ENCODE data around the gene USP31.
A peak's percentile ranks its signal among the peaks of the same experiment; 100 is the strongest.
"Not testable (repeated sequence)": the region's sequence is repeated elsewhere in the genome, so short reads cannot be mapped to it uniquely, and the experiment has no call there.

The USP31 gene

DNA sequence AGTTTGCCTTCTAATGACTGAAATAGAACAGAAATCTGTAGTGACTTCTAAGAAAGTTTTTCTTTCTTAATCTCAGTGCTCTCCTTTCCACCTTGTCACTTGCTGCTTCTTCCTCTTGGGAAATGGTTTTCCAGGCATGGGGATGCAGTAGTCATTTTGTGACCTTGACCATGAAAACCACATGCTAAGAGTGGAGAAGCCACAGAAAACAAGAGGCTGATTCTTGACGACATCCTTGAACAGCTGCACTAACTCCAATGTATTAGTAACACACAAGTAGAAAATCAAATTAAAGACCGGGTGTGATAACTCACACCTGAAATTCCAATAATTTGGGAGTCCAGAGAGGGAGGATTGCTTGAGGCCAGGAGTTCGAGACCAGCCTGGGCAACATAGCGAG lies 15.5 kb upstream of the USP31 start:
- DNase-seq: no peak
- intact Hi-C loops (cut with DNase I): no loop called here

DNA sequence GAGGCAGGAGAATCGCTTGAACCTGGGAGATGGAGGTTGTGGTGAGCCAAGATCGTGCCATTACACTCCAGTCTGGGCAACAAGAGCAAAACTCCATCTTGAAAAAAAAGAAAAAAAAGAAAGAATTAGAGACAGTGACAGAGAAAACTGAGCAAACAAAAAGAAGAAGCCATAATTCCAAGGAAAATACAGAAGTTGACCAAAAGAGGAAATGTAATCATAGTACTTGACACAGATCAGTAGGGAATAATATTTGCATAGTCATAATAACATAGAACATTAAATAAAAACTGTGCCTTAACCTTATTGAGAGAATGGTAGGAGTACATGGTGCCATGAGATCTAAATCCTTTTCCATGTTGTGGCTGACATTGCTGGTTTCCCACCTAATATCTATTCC lies 14.7 kb upstream of the USP31 start:
- intact Hi-C loops (cut with DNase I): no loop called here
- no peak for DNase-seq

DNA sequence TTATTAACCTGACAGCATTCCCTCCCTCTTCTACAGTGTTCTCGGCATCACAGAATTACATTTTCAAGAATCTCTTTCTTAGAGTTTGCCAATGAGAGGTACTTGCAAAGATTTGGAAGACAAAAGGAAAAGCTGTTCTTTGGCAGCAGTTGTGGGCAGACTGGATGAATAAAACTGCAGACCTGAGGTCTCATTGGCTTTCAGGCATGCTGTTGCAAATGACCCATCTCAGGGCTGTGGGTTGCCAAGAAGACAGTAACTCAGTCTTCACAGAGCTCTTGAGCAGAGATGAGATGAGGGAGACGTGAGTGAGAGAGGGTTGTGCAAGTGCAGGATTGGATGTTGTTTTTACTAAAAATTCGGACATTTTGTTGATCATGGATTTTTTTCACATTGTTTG lies 11.3 kb upstream of the USP31 start:
- DNase-seq: peak in 2 of 42 donors; percentile 0 to 37
- intact Hi-C loops (cut with DNase I): no loop called here

DNA sequence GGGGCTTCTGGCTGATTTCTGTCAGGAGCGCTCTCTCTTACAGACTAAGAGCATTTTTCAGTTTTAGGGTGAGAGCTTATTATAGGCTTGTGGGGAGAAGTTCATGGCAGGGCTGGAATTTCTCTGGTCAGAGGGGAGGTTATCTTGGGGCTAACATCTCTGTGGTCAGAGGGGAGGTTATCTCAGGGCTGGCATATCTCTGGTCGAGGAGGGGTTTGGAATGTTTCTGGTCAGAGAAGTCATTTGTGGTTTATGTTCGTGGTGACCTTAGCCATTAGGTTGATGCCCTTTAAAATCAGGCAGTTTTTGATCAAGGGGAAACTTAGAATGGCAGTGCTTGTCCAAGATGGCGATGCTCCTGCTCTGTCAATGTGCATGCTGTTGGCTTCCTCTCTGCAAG lies 10.8 kb upstream of the USP31 start:
- intact Hi-C loops (cut with DNase I): no loop called here

DNA sequence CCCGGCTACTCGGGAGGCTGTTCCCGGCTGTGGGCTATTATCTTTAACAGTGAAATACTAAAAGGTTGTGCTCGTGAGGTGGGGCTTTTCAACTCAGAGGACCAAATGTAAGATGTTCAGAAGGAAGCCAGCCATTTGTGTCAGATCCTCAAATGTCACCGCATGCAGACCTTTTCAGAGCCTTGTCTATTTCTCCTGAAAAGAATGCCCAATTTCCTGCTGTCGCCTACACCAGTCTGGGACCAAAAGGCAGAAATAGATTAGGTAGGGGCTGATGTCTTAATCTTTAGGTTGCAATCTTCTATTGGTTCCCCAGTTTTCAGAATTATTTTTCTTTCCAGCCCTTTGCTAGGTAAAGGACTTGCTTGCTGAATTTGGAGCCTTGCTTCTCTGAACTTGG lies 8.9 kb upstream of the USP31 start:
- intact Hi-C loops (cut with DNase I): no loop called here
- DNase-seq: peak in 1 of 42 donors; percentile 22

More for the DNA sequence above, 10.8 kb upstream of the USP31 start:
- DNase-seq: peak in 2 of 42 donors; percentile 21 to 33

DNA sequence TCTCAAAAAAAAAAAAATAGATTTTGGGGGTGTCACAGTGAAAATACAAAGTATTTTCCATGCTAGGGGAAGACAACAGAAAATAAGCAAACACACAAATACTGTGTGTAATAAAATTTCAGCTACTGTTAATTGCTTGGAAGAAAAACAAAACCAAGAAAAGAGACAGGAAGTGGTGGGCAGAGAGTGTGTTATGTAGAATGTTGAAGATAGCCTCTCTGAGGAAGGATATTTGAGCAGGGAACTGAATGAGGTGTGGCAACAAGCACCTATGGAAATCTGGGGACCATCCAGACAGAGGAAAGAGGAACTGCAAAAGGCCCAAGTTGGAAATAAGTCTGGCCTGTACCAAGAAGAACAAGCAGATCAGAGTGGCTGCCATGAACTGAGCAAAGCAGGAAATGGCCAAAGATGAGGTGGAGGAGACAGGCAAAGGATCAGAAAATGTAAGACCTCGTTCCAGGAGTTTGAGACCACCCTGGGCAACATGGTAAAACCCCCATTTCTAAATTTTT lies 7.8 kb upstream of the USP31 start:
- intact Hi-C loops (cut with DNase I): no loop called here
- peak in 1 of 42 donors; percentile 14 for DNase-seq

DNA sequence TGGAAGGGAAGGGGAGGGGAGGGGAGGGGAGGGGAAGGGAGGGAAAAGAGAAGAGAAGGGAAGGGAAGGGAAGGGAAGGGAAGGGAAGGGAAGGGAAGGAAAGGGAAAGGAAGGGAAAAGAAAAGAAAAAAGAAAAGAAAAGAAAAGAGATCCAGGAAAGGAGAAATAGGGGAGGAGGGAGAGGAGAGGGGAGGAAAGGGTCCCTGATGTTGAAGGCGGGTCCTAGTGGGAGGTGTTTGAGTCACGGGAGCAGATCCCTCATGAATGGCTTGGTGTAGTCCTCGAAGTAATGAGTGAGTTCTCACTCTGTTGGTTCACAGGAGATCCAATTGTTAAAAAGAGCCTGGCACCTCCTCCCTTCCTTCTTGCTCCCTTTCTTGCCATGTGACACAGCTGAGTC lies 6.9 kb upstream of the USP31 start:
- intact Hi-C loops (cut with DNase I): no loop called here
- DNase-seq: peak in 2 of 42 donors; percentile 15 to 16

DNA sequence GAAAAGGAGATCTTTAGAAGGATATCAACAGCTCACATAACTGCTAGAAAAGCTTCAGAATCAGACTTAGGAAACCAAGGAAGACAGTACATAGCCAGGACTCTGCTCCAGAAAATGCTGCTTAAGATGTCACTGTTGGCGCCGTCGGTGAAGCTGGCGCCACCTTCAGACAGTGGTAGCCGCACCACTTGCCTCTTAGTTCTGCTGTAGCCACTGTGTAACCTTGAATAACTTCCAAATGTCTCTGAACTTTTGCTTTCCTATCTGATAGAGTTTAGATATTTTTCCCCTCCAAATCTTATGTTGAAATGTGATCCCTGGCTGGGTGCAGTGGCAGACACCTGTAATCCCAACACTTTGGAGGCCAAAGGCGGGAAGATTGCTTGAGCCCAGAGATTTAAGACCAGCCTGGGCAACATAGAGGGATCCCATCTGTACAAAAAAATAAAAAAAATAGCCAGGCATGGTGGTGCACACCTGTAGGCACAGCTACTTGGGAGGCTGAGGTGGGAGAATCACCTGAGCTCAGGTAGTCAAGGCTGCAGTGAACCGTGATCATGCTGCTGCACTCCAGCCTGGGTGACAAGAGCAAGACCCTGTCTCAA lies 6.3 kb upstream of the USP31 start:
- DNase-seq: peak in 3 of 42 donors; percentile 37 to 69 (median 50)
- intact Hi-C loops (cut with DNase I): no loop called here

DNA sequence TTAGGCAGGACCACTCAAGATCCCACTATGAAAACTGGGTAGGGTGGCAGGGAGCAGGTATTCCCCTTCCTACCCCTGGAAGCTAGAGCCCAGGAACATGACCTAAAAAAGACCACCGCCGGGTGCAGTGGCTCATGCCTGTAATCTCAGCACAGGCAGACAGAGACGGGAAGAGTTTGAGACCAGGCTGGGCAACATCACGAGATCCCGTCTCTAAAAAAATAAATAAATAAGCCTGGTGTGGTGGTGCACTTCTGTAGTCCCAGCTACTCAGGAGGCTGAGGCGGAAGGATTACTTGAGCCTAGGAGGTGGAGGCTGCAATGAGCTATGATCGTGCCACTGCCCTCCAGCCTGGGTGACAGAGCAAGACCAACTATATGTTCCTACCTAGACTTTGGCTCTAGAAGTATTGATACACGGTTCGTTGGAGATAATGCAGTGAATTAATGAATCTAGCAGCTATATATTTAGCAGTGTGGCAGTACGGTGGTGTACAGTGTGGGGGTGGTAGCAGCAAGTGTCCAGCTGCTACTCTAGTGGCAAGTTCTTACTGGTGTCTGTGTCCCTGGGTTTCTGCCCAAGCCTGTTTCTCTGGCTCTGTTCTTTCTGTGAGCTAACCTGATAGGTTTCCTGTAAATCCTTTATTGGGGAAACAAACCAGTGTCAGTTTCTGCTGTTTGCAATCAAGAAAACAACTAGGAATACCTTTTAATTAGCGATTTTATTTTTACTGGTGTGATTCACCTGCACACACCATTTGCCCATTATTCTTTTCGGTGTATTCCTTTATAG lies 3.3 kb upstream of the USP31 start:
- DNase-seq: peak in 1 of 42 donors; percentile 28
- intact Hi-C loops (cut with DNase I): no loop called here

DNA sequence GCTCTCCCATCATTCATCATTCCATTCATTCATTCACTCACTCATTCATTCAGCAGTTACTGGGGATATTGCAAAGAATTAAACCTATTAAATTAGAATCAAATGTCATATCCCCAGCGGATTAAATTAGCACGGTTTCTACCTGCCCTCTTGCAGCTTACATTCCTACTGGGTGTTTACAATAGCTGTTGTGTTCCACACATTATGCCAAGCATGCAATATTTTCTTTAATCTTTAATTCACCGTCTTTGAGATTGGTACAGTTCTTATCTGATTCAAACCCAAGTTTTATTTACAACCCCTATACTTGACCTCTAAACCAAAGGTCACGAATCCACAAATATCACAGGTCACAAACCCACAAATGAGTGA lies 727 bp upstream of the USP31 start:
- intact Hi-C loops (cut with DNase I): no loop called here

DNA sequence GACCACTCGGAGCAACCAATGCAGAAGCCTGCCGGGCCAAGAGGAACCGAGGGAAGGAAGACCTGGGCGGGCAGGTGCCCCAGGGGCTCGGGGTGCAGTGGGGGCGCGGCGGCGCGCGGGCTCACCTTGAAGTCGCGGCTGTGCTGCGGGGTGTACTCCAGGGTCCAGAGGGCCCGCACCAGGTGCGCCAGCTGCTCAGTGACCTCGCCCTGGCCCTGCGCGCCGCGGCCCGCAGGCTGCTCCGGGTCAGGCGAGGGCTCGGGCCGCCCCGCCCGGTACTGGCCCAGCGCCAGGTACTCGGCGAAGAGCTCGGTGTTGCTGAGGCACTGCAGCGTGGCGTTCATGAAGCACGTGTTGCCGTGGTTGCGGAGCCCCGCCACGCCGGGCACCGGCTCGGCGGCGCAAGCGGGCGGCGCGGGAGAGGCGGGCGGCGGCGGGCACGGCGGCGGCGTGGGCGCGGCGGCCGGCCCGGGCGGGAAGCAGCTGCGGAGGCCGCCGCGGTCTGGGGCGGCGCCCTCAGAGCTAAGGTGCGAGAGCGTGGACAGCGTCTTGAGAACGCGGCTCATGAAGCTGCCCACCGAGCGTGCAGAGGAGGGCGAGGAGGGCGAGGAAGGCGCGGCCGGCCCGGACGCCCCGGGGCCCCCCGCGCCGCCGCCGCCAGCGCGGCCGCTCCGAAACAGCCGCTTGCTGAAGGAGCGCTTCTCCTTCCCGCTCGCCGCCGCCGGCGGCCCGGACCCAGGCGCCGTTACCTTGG lies 562 bp downstream of the USP31 start:
- DNase-seq: peak in 41 of 42 donors; percentile 34 to 87 (median 68)
- intact Hi-C loops (cut with DNase I): no loop called here

More for the DNA sequence above, 727 bp upstream of the USP31 start:
- no peak for DNase-seq

DNA sequence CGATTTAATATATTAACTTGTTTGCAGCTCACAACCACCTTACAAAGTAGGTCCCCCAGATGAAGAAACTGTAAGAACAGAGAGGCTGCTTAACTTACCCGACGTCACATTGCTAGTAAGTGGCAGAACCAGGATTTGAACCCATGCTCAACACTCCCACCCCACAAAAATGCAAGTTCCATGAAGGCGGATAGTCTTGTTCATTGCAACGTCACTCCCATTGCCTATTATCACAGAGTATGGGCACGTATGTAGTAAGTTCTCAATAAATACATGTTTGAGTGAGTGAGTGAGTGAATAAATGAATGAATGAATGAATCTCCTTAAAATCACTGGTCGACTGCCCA lies 1.1 kb downstream of the USP31 start:
- DNase-seq: peak in 1 of 42 donors; percentile 35
- intact Hi-C loops (cut with DNase I): no loop called here

DNA sequence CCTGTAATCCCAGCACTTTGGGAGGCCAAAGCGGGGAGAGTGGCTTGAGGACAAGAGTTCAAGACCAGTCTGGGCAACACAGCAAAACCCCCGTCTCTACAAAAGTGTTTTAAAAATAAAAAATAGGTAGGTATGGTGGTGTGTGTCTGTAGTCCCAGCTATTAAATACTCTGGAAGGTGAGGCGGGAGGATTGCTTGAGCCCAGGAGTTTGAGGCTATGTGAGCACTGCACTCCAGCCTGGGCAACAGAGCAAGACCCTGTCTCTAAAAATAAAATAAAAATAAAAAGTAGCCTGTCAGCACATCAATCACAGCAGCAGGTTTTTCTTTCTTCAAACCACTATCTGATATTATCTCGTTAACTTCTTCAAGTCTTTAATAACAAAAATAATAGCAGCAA lies 1.6 kb downstream of the USP31 start:
- DNase-seq: no peak
- intact Hi-C loops (cut with DNase I): no loop called here

DNA sequence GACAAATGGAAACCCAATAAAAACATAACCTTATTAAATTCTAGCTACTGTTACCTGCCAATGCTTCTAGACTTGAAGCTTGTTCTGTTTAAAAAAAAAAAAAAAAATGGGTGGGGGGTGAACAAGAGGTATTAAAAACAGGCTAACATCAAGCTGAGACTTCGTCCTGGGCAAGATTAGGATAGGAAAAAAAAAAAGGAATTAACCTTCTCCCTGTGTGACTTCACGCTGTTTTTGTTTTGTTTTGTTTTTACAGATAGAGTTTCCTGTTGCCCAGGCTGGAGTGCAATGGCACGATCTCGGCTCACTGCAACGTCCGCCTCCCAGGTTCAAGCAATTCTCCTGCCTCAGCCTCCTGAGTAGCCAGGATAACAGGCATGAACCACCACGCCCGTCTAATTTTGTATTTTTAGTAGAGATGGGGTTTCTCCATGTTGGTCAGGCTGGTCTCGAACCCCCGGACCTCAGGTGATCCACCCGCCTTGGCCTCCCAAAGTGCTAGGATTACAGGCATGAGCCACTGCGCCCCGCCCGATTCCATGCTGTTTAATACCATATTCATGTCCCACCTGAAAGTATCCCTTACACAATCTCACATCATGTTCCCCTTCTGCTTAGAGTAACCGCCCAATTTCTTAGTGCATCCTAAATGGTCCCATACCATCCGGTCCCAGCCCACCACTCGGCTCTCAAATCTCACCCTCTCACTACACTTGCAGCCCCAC lies 2.2 kb downstream of the USP31 start:
- intact Hi-C loops (cut with DNase I): no loop called here

DNA sequence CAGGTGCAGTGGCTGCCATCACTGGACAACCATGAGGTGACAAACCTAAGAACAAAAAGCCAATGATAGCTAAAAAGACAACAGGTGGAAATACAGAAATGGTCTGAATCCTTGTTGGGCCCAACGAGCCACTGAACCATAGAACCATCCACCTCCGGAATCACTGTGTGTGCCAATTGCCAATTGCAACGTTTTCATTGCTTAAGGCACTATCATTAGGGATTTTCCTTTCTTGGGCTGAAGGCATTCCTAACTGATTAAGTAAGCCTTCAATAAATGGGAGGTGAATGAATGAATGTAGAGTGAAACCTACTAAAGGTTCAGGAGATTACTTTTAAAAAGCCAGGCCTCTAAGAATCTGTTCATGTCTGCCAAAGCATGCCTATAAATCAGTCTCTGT lies 3.6 kb downstream of the USP31 start:
- no peak for DNase-seq
- intact Hi-C loops (cut with DNase I): no loop called here

More for the DNA sequence above, 2.2 kb downstream of the USP31 start:
- DNase-seq: peak in 1 of 42 donors; percentile 24

DNA sequence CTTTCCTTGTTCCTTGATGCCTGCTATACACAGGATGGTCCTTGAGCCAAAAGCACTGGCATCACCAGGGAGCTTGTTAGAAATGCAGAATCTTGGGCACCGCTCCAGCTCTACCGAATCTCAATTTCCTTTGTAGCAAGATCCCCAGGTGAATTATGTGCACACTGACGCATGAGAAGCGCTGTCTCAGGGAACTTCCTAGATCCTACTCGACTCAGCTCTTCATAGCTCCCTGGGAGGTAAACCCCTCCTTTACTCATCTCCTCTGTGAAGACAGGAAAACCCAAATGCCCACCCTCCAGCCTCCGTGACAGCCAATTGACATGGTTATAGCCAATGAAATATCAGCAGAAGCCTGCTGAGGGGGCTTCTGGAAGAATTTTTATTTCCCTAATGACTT lies 4.1 kb downstream of the USP31 start:
- peak in 4 of 42 donors; percentile 25 to 48 (median 33) for DNase-seq
- intact Hi-C loops (cut with DNase I): no loop called here

DNA sequence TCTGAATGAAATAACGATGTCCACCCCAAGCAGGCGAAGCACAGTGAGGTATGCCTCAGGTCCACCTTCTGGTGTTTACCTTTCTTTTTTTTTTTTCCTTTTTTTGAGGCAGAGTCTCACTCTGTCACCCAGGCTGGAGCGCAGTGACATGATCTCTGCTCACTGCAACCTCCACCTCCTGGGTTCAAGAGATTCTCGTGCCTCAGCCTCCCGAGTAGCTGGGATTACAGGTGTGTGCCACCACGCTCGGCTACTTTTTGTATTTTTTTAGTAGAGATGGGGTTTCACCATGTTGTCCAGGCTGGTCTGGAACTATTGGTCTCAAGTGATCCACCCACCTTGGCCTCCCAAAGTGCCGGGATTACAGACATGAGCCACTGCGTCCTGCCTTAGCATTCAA lies 4.9 kb downstream of the USP31 start:
- intact Hi-C loops (cut with DNase I): not testable (repeated sequence)

DNA sequence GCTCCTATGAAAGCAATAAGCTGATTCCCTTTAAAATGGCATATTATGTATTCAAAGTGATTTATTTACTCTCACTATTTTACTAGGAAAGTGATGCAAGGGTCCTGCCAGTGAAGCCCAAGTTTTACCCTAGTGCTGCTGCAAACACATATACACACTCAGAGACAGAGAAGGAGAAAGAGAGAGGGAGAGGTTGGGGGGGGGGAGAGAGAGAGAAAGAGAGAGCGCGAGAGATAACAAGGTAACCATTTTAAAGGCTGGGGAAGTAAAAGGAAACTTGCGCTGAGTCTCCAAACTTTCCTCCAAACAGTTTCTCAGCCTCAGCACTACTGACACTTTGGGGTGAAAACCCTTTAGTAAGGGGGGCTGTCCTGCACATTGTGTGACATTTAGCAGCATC lies 5.9 kb downstream of the USP31 start:
- no peak for DNase-seq
- intact Hi-C loops (cut with DNase I): no loop called here

More for the DNA sequence above, 4.9 kb downstream of the USP31 start:
- not testable (repeated sequence) for DNase-seq
